Uterus (tissue), 4 donors: ENCODE results near the gene TSC2. TPM values are rescaled to one million over a fixed set of nuclear protein-coding genes. Genes with fewer than 3 reads are reported as not detected.
A peak's percentile ranks its signal among the peaks of the same experiment; 100 is the strongest.

Experiments used
- DNase-seq, 2 donors: peaks; one replicate each; pipeline ENCODE4 v3.0.0-alpha.2; 2019 to 2020
- H3K27ac ChIP-seq, 2 donors: fragments of 200-600 bp; sonication (generic); 1 replicate in 1 of 2; 2 replicates in 1 of 2; pipeline ENCODE4 v1.5.1; 2016 to 2018
- H3K27me3 ChIP-seq, 2 donors: fragments of 200-600 bp; sonication (generic); one replicate each; pipeline ENCODE4 v1.5.1; 2018 to 2019; ENCODE audit warnings: control low read depth in 1 of 2
- H3K36me3 ChIP-seq, 2 donors: fragments of 200-600 bp; sonication (generic); one replicate each; pipeline ENCODE4 v1.5.1; 2019; ENCODE audit warnings: control low read depth in 1 of 2
- H3K4me1 ChIP-seq, 2 donors: fragments of 200-600 bp; sonication (generic); one replicate each; pipeline ENCODE4 v1.5.1; 2018 to 2019; ENCODE audit warnings: control low read depth in 1 of 2
- H3K4me3 ChIP-seq, 2 donors: fragments of 200-600 bp; sonication (generic); 1 replicate in 1 of 2; 2 replicates in 1 of 2; pipeline ENCODE4 v1.5.1; 2018 to 2019; ENCODE audit warnings: mild to moderate bottlenecking in 1 of 2
- H3K9me3 ChIP-seq, 2 donors: fragments of 200-600 bp; sonication (generic); one replicate each; pipeline ENCODE4 v1.5.1; 2019; ENCODE audit warnings: control low read depth in 1 of 2
- CTCF ChIP-seq, 4 experiments: fragments of 200-600 bp in 2 of 4; fragments of 450-650 bp in 2 of 4; sonication (generic) in 2 of 4; IDR thresholded peaks; one replicate each; pipeline ENCODE4 v1.5.1; 2016 to 2019; ENCODE audit warnings: antibody characterized with exemption in 4 of 4, mild to moderate bottlenecking in 2 of 4, moderate library complexity in 1 of 4
- POLR2A ChIP-seq, 2 donors: fragments of 450-650 bp; IDR thresholded peaks; one replicate each; pipeline ENCODE4 v1.6.1; 2016; ENCODE audit warnings: antibody characterized with exemption in 2 of 2, mild to moderate bottlenecking in 1 of 2, moderate library complexity in 1 of 2
- intact Hi-C: fragments of 100-400 bp; cut with DNase I; formaldehyde crosslinking; loops from one replicate; pipeline ENCODE4 v1.15.1; 2023; ENCODE audit warnings: low total_unique reads
- total RNA-seq, 4 donors: library from RNA; depleted of rRNA in 3 of 4; stranded (reverse); fragments of >200 nt in 3 of 4; gene quantifications; one replicate each; pipeline versions ENCODE4 v1.1.0 to v1.2.4, GENCODE V29; 2014 to 2023
- donor health status: DM: yes; HTN: yes; CAD: no.

The TSC2 gene
- total RNA-seq, 4 donors from 2014 or later, result 53.8 to 347 (median 131) TPM

GRCh38 chr16:2003827-2004641 is 43.8 kb upstream of the TSC2 start:
- Histone ChIP-seq H3K4me1 (peaks cover 0 to 25% of the 10 kb centered on the region in 2 donors), H3K36me3 (no peaks in the 10 kb centered on the region), H3K27me3 (no peaks in the 10 kb centered on the region), H3K9me3 (no peaks in the 10 kb centered on the region), H3K27ac (no peak overlapping the region), H3K4me3 (no peak overlapping the region)
- intact Hi-C loops, result no loop called here
- TF ChIP-seq CTCF (IDR thresholded peaks at IDR 0.05) (peak; percentile 71 to 88 (median 82)), POLR2A (IDR thresholded peaks at IDR 0.05) (no peak)
- peak; percentile 71 to 77 for DNase-seq

- H3K27ac ChIP-seq, result no peak overlapping the region
- no peaks in the 10 kb centered on the region for H3K27me3 ChIP-seq
- H3K36me3 ChIP-seq, result no peaks in the 10 kb centered on the region
- no peak overlapping the region for H3K4me3 ChIP-seq
- H3K9me3 ChIP-seq, result no peaks in the 10 kb centered on the region
- TF ChIP-seq CTCF (IDR thresholded peaks at IDR 0.05) (no peak), POLR2A (IDR thresholded peaks at IDR 0.05) (no peak)
- intact Hi-C loops, result no loop called here
- no peak for DNase-seq
- peaks cover 0 to 25% of the 10 kb centered on the region in 2 donors for H3K4me1 ChIP-seq
Observed at GRCh38 chr16:2004795-2005517, 42.8 kb upstream of the TSC2 start.

- Histone ChIP-seq H3K36me3 (no peaks in the 10 kb centered on the region), H3K27me3 (no peaks in the 10 kb centered on the region), H3K9me3 (no peaks in the 10 kb centered on the region), H3K4me3 (no peak overlapping the region), H3K27ac (no peak overlapping the region), H3K4me1 (peaks cover 0 to 30% of the 10 kb centered on the region in 2 donors)
- intact Hi-C loops, result no loop called here
- no peak for DNase-seq
- TF ChIP-seq CTCF (IDR thresholded peaks at IDR 0.05) (no peak), POLR2A (IDR thresholded peaks at IDR 0.05) (no peak)
Observed at GRCh38 chr16:2005646-2006045, 42.1 kb upstream of the TSC2 start.

- Histone ChIP-seq H3K9me3 (no peaks in the 10 kb centered on the region), H3K27me3 (no peaks in the 10 kb centered on the region), H3K36me3 (no peaks in the 10 kb centered on the region), H3K27ac (no peak overlapping the region), H3K4me1 (peaks cover 0 to 30% of the 10 kb centered on the region in 2 donors), H3K4me3 (no peak overlapping the region)
- intact Hi-C loops, result no loop called here
- DNase-seq, result no peak
- TF ChIP-seq CTCF (IDR thresholded peaks at IDR 0.05) (no peak), POLR2A (IDR thresholded peaks at IDR 0.05) (no peak)
Observed at GRCh38 chr16:2006317-2006716, 41.5 kb upstream of the TSC2 start.
